Measurements from ENCODE around the gene ZSCAN10.

ZSCAN10 gene

GRCh38 chr16:3115003-3115402, 15.9 kb upstream of the ZSCAN10 start:
- H4K91ac ChIP-seq (ENCODE audit: low read depth, low read length) = no peak overlapping the region
- H3K79me2 ChIP-seq (ENCODE audit: control insufficient read depth, insufficient read depth, low read length, poor library complexity) = peaks cover 4% of the 10 kb centered on the region
- no peak overlapping the region for H3K14ac ChIP-seq (ENCODE audit: low read length)
- no peak overlapping the region for H3K23ac ChIP-seq (ENCODE audit: low read length)
- H3K9me3 ChIP-seq (ENCODE audit: insufficient read depth, low read depth, low read length) = no peaks in the 10 kb centered on the region
- H2AFZ ChIP-seq (ENCODE audit: insufficient read depth, low read length, poor library complexity) = no peak overlapping the region
- H2BK12ac ChIP-seq (ENCODE audit: low read length) = no peak overlapping the region
- H4K8ac ChIP-seq (ENCODE audit: low read depth, low read length) = no peak overlapping the region
- no peak overlapping the region for H3K4me2 ChIP-seq (ENCODE audit: low read length)
- H3K4ac ChIP-seq (ENCODE audit: low read depth, low read length) = no peak overlapping the region
- peaks cover 40 to 46% of the 10 kb centered on the region in 2 experiments for H3K36me3 ChIP-seq (ENCODE audit: control insufficient read depth in 1 of 2, insufficient read depth in 2 of 2, low read length in 2 of 2)
- no peak for DNase-seq
- H3K4me1 ChIP-seq (ENCODE audit: control insufficient read depth in 1 of 2, insufficient read depth in 2 of 2, low read length in 2 of 2) = peaks cover 19 to 21% of the 10 kb centered on the region in 2 experiments
- no CpG with 5 or more reads among the region's 12 CpGs for WGBS (ENCODE audit: extremely low coverage, insufficient coverage, insufficient read length)
- H3K79me1 ChIP-seq (ENCODE audit: low read length) = peaks cover 3% of the 10 kb centered on the region
- no peak overlapping the region for H2BK120ac ChIP-seq (ENCODE audit: insufficient read depth, low read length, poor library complexity)
- no peak overlapping the region for H3K9ac ChIP-seq (ENCODE audit: low read length)
- no peak overlapping the region for H4K12ac ChIP-seq (ENCODE audit: low read depth, low read length)
- H3K27ac ChIP-seq (ENCODE audit: low read depth, low read length) = no peak overlapping the region
- H3K18ac ChIP-seq (ENCODE audit: low read length) = no peak overlapping the region
- no peak overlapping the region for H2AK5ac ChIP-seq (ENCODE audit: low read length)
- H3K4me3 ChIP-seq (ENCODE audit: low read depth, low read length) = no peak overlapping the region
- H3K27me3 ChIP-seq (ENCODE audit: insufficient read depth, low read length) = no peaks in the 10 kb centered on the region
- H2BK5ac ChIP-seq (ENCODE audit: low read depth, low read length, poor library complexity) = no peak overlapping the region

DNA sequence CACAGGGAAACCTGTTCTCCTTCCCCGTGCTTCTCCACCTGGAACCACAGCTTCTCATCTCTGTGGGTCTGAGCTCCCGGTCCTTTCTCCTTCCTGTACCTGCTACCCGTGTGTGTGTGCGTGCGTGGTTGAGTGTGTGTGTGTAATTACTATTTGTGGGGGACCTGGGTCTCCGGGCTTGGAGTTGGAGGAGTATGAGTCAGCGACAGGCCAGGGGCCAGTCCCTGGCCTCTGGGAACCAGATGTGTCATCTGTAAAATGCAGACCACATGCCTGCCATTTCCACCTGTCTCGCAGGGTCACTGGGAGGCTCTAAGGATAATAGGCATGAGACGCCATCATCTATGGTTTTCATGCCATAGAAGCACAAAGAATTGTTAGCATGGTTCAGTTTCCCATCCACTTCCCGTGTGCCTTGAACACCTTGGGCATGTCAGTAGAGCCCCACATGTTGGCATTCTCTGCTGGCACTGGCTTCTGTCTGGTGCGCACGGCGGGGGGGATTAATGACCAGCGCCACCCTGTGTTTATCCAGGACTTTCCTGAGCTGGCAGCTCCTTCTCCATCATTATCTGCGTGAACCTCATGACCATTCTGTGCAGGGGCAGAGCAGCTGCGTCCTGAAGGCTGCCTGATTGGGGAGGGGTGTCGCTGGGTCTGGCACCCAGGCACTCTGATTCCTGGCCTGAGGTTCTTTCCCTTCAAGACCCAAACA, 14.8 kb upstream of the ZSCAN10 start:
- peak; percentile 45 to 53 for DNase-seq
- Histone ChIP-seq H3K9ac (ENCODE audit: low read length) (no peak overlapping the region), H3K4ac (ENCODE audit: low read depth, low read length) (peak overlapping the region; percentile 23), H2BK5ac (ENCODE audit: low read depth, low read length, poor library complexity) (no peak overlapping the region), H3K79me2 (ENCODE audit: control insufficient read depth, insufficient read depth, low read length, poor library complexity) (peaks cover 4% of the 10 kb centered on the region), H3K36me3 (ENCODE audit: control insufficient read depth in 1 of 2, insufficient read depth in 2 of 2, low read length in 2 of 2) (peaks cover 29 to 35% of the 10 kb centered on the region in 2 experiments), H4K8ac (ENCODE audit: low read depth, low read length) (no peak overlapping the region), H3K4me2 (ENCODE audit: low read length) (peak overlapping the region; percentile 99), H3K27ac (ENCODE audit: low read depth, low read length) (no peak overlapping the region), H3K18ac (ENCODE audit: low read length) (peak overlapping the region; percentile 33), H3K4me1 (ENCODE audit: control insufficient read depth in 1 of 2, insufficient read depth in 2 of 2, low read length in 2 of 2) (peaks cover 19 to 21% of the 10 kb centered on the region in 2 experiments), H3K14ac (ENCODE audit: low read length) (no peak overlapping the region), H2AK5ac (ENCODE audit: low read length) (no peak overlapping the region), H3K4me3 (ENCODE audit: low read depth, low read length) (no peak overlapping the region), H3K79me1 (ENCODE audit: low read length) (peaks cover 3% of the 10 kb centered on the region), H4K91ac (ENCODE audit: low read depth, low read length) (no peak overlapping the region), H3K9me3 (ENCODE audit: insufficient read depth, low read depth, low read length) (no peaks in the 10 kb centered on the region), H2AFZ (ENCODE audit: insufficient read depth, low read length, poor library complexity) (no peak overlapping the region), H2BK120ac (ENCODE audit: insufficient read depth, low read length, poor library complexity) (no peak overlapping the region), H4K12ac (ENCODE audit: low read depth, low read length) (peak overlapping the region; percentile 56), H2BK12ac (ENCODE audit: low read length) (no peak overlapping the region), H3K27me3 (ENCODE audit: insufficient read depth, low read length) (no peaks in the 10 kb centered on the region), H3K23ac (ENCODE audit: low read length) (no peak overlapping the region)
- no CpG with 5 or more reads among the region's 17 CpGs for WGBS (ENCODE audit: extremely low coverage, insufficient coverage, insufficient read length)

DNA sequence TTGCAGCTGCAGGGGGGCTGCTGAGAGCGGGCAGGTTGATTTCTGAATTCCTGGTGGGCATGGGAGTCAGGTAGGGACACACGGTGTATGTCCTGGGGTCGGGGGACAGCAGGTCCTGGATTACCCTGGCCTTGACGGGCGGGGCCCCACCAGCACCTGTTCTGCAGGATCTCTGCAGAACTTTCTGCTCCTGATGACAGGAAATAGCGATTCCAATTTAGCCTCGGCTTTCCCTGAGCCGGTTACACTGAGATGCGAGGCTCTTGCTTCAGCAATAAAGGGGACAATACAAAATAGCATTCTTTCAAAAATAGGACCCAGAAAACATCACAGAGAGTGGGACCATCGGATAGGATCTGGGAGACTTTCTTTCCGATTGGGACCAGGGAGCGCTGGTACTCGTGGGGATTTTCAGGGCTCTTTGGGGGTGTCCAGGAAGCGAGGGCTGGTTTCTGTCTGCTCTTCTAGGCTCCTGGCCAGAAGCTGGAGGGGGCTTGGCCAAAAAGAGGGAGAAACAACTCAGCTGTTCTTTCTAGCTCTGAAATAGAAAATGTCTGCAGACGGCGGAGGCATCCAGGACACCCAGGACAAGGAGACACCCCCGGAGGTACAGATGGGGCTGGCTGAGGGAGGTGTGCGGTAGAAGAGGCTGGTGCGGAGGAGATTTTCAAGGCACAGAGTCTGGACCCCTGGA, 13.9 kb upstream of the ZSCAN10 start:
- Histone ChIP-seq H3K18ac (ENCODE audit: low read length) (peak overlapping the region; percentile 71), H2AK5ac (ENCODE audit: low read length) (peak overlapping the region; percentile 11), H4K91ac (ENCODE audit: low read depth, low read length) (peak overlapping the region; percentile 82), H3K23ac (ENCODE audit: low read length) (no peak overlapping the region), H3K4me3 (ENCODE audit: low read depth, low read length) (peak overlapping the region; percentile 87), H3K36me3 (ENCODE audit: control insufficient read depth in 1 of 2, insufficient read depth in 2 of 2, low read length in 2 of 2) (peaks cover 21 to 26% of the 10 kb centered on the region in 2 experiments), H2BK12ac (ENCODE audit: low read length) (no peak overlapping the region), H3K9ac (ENCODE audit: low read length) (peak overlapping the region; percentile 93), H4K12ac (ENCODE audit: low read depth, low read length) (peak overlapping the region; percentile 20), H3K27ac (ENCODE audit: low read depth, low read length) (no peak overlapping the region), H3K4me1 (ENCODE audit: control insufficient read depth in 1 of 2, insufficient read depth in 2 of 2, low read length in 2 of 2) (peaks cover 19 to 21% of the 10 kb centered on the region in 2 experiments), H2BK120ac (ENCODE audit: insufficient read depth, low read length, poor library complexity) (peak overlapping the region; percentile 41), H4K8ac (ENCODE audit: low read depth, low read length) (peak overlapping the region; percentile 84), H2BK5ac (ENCODE audit: low read depth, low read length, poor library complexity) (no peak overlapping the region), H3K4me2 (ENCODE audit: low read length) (peak overlapping the region; percentile 99), H3K27me3 (ENCODE audit: insufficient read depth, low read length) (no peaks in the 10 kb centered on the region), H3K79me1 (ENCODE audit: low read length) (peaks cover 3% of the 10 kb centered on the region), H3K79me2 (ENCODE audit: control insufficient read depth, insufficient read depth, low read length, poor library complexity) (peaks cover 4% of the 10 kb centered on the region), H3K4ac (ENCODE audit: low read depth, low read length) (peak overlapping the region; percentile 18), H3K14ac (ENCODE audit: low read length) (peak overlapping the region; percentile 50), H2AFZ (ENCODE audit: insufficient read depth, low read length, poor library complexity) (peak overlapping the region; percentile 57), H3K9me3 (ENCODE audit: insufficient read depth, low read depth, low read length) (no peaks in the 10 kb centered on the region)
- DNase-seq = no peak
- WGBS (ENCODE audit: extremely low coverage, insufficient coverage, insufficient read length) = no CpG with 5 or more reads among the region's 19 CpGs

- Histone ChIP-seq H3K27me3 (ENCODE audit: insufficient read depth, low read length) (no peaks in the 10 kb centered on the region), H3K4me1 (ENCODE audit: control insufficient read depth in 1 of 2, insufficient read depth in 2 of 2, low read length in 2 of 2) (peaks cover 19 to 21% of the 10 kb centered on the region in 2 experiments), H3K14ac (ENCODE audit: low read length) (peak within 1 kb of the TSS; percentile 50), H2AFZ (ENCODE audit: insufficient read depth, low read length, poor library complexity) (peak within 1 kb of the TSS; percentile 57), H3K27ac (ENCODE audit: low read depth, low read length) (no peak within 1 kb of the TSS), H3K9ac (ENCODE audit: low read length) (peak within 1 kb of the TSS; percentile 93), H3K4me3 (ENCODE audit: low read depth, low read length) (peak within 1 kb of the TSS; percentile 87), H3K36me3 (ENCODE audit: control insufficient read depth in 1 of 2, insufficient read depth in 2 of 2, low read length in 2 of 2) (peaks cover 20 to 25% of the 10 kb centered on the region in 2 experiments), H4K8ac (ENCODE audit: low read depth, low read length) (peak within 1 kb of the TSS; percentile 84), H4K12ac (ENCODE audit: low read depth, low read length) (peak within 1 kb of the TSS; percentile 57), H4K91ac (ENCODE audit: low read depth, low read length) (peak within 1 kb of the TSS; percentile 82), H2BK120ac (ENCODE audit: insufficient read depth, low read length, poor library complexity) (peak within 1 kb of the TSS; percentile 41), H2BK5ac (ENCODE audit: low read depth, low read length, poor library complexity) (no peak within 1 kb of the TSS), H3K4ac (ENCODE audit: low read depth, low read length) (peak within 1 kb of the TSS; percentile 18), H2BK12ac (ENCODE audit: low read length) (no peak within 1 kb of the TSS), H3K79me1 (ENCODE audit: low read length) (peaks cover 3% of the 10 kb centered on the region), H3K9me3 (ENCODE audit: insufficient read depth, low read depth, low read length) (no peaks in the 10 kb centered on the region), H3K23ac (ENCODE audit: low read length) (no peak within 1 kb of the TSS), H3K4me2 (ENCODE audit: low read length) (peak within 1 kb of the TSS; percentile 99), H2AK5ac (ENCODE audit: low read length) (peak within 1 kb of the TSS; percentile 11), H3K79me2 (ENCODE audit: control insufficient read depth, insufficient read depth, low read length, poor library complexity) (peaks cover 4% of the 10 kb centered on the region), H3K18ac (ENCODE audit: low read length) (peak within 1 kb of the TSS; percentile 71)
- DNase-seq = peak in 1 of 2 donors; percentile 45
- WGBS (ENCODE audit: extremely low coverage, insufficient coverage, insufficient read length) = no CpG with 5 or more reads among the region's 23 CpGs
These were observed 13.2 kb upstream of the ZSCAN10 start, which contains the start of gene ZNF205 for GRCh38 chr16:3112058-3112880. ZNF205 (plus strand) TSS chr16:3112586; CDS start chr16:3113431, 845 bp downstream.

Data from trophoblast cell (in vitro differentiated cells and primary cell).